Measurements from ENCODE around the gene PSTPIP2. TPM values are rescaled to one million over a fixed set of nuclear protein-coding genes. Genes with fewer than 3 reads are reported as not detected.
A peak's percentile ranks its signal among the peaks of the same experiment; 100 is the strongest.
"Not testable (repeated sequence)": the region's sequence is repeated elsewhere in the genome, so short reads cannot be mapped to it uniquely, and the experiment has no call there.

PSTPIP2 gene
- total RNA-seq, 1 donor from 2014 or later: 3.8 TPM

DNA sequence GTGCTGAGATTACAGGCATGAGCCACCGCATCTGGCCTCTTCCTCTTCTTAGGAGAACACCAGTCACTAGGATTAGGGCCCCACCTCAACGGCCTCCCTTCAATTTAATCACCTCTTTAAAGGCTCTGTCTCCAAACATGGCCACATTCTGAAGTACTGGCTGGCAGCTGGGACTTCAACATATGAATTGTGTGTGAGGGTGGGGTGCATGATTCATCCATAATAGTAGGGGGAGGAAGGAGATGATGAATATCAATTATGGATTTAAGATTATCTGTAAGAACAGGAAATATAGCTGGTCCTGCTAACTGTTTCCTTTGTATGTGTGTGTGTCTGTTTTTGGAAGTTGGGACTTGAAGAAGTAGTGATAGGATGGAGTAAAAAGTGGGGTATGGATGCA, 90.2 kb downstream of the PSTPIP2 start:
- DNase-seq: no peak

DNA sequence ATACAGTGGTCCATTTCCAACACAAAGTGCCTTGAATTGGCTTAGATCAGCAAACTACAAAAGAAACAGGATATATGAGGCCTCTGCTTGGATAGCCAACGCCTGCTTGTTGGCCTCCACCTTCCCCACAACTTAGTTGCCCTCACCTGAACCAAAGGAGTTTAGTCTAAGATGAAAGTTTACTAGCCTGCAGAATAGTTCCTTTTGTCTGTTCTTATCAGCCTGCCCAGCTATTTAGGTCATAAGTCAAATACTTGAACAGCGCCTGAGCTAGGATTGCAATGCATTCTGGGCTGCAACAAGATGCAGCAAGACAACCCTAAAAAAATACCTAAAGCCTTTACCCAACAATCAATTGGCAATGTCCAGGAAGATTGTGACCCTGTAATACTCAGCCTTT, 91.8 kb downstream of the PSTPIP2 start:
- no peak for DNase-seq

DNA sequence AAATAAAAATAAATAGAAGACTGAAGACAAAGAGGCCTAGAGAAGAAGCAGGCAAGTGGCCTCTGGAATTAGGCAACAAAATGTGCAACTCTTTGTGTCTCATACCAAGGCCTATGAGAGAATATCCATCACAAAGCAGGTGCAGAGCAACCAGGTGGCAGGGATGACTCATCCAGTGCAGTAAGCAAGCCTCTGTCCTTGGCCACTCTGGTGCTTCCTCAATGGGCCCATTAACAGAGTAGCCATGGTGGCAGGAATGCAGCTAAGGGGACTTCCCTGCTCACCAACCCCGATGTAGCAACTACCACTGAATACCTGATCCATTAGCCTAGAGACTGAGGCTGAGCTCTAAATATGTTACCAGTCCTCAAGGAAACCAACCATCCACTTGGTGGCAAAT, 94.0 kb downstream of the PSTPIP2 start:
- no peak for DNase-seq

DNA sequence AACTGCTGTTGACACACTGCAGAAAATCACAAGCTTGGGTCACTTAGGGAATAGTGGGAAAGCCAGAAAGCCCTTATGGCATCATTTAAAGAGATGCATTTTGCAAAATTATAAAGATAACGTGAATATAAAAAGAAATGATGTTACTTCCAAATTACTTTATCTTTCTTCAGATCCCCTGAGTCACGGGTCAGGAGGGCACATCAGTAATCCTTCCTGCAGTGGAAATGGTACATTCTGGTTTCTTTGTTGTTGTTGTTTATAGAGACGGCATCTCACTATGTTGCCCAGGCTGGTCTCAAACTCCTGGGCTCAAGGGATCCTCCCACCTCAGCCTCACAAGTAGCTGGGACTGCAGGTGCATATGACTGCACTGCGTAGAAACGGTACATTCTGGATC, 95.1 kb downstream of the PSTPIP2 start:
- DNase-seq: no peak

DNA sequence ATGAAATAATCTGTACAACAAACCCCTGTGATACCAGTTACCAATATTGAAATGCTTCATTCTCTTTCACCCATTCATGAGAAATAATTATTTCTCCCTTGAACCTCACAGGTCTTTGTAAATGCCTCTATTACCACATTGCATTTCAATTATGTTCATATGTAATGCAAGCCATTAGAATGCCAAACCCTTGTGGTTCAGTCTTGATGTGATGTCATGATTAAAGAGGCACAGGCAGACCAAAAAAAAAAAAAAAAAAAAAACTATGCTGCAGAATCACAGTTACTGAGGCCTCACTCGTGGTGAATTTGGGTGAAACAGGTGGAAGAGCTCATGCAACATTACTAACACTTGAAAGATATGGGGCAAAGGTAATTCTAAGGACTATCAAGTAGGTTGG, 95.5 kb downstream of the PSTPIP2 start:
- DNase-seq: no peak

DNA sequence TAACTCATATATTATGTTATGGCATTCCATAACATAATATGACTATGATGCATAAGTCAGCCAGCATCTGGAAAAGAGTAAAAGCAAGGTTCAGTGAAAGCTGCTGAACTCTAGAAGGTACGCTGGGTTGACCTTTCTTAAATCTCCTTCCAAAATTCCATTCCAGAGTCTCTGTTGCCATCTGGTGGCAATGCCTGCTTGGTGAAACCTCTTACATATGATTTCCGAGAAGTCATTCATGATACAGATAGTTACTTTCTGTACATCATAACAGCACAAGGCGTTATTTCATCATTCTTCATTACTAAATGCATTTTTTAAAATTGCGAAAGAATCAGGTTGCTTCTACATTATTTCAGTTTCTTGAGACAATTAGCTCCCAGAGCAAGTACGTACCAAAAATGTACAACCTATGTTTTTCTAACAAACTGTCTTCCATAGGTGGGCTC, 97.9 kb downstream of the PSTPIP2 start:
- peak; percentile 79 for DNase-seq

DNA sequence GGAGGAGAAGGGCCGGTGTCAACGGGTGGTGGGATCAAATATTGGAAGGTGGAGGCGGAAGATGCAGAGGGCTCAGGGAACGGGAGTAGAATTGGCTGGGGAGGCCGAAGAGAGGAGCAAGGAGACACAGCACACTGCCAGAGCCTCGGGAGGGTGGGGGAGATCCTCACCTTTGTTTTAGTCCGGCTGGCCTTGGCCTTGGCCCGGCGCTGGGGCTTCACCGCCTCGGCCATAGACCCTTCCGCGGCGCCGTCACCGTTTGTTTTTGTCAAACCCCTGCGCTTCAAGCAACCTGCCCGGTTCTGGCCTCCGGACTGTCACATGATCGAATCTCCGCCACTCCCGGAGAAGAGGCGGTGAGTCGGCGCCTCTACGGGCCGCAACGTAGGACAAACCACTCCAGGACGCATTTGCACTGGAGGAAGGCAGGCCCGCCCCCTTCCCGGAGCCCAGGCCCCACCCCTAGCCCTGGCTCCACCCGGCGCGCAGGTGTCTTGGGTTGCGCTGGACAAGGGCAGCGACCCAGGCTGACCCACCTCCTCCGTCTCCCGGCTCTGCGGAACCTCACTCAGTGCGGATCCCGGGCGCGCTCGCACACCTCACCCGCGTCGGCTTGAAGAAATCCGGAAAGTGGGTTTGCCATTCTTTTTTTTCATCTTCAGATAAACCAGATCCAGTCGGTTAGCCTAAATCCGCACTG, 104.9 kb downstream of the PSTPIP2 start, which contains the start of gene EPG5:
Gene EPG5 (minus strand): TSS at position 323 of the 700 bp plus-strand sequence. CDS start 90 bp downstream, at position 233.
- DNase-seq: peak; percentile 98

DNA sequence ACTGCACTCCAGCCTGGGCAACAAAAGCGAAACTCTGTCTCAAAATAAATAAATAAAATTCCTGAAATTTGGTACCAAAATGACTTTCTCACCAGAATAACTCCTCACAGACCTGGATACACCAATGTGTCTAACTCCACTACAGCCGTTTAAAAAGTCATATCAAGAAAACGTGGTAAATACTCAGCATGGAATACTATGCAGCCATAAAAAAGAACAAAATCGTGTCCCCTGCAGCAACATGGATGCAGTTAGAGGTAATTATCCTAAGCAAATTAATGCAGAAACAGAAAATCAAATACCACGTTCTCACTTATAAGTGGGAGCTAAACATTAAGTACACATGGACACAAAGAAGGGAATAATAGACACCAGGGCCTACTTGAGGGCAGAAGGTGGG, 107.1 kb downstream of the PSTPIP2 start:
- not testable (repeated sequence) for DNase-seq

DNA sequence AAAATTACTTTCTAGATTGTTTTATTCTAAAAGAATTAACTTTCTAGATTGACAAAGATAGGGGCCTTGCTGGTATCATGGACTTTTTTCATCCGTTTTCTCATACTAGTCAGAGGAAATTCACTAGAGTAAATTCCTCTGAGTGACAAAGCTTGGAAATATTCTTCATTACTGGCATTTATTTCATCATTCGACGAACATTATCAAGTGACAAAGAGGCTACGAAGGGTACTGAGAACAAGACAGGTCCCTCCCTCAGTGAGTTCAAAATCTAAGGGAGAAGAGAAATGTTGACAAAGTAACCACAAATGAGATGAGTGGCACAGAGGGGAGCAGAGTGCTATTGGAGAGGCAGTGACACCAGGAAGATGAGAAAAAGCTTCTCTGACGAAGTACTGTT, 109.2 kb downstream of the PSTPIP2 start:
- no peak for DNase-seq

DNA sequence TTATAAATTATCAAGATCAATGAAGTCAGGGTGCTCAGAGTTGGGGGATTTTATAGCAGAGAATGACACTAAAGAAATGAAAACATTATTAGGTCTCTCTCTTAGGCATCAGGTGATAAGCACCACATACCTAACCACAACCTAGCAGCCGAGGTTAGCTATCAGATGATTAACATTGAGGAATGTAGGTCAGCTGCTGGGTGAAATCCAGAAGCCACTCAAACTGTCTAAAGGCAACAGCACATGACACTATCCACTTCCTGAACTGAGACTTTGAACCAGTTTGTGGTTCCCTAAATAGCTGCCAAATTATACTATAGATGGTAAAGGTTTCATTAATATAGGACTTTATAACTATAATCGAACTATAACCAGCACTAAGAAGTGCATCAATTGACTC, 109.6 kb downstream of the PSTPIP2 start:
- DNase-seq: no peak

DNA sequence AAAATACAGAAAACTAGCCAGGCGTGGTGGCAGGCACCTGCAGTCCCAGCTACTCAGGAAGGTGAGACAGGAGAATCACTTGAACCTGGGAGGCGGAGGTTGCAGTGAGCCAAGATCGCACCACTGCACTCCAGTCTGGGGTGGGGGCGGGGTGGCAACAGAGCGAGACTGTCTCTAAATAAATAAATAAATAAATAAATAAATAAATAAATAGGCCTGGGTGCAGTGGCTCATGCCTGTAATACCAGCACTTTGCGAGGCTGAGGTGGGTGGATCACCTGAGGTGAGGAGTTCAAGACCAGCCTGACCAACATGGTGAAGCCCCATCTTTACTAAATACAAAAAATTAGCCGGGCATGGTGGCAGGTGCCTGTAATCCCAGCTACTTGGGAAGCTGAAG, 112.6 kb downstream of the PSTPIP2 start:
- DNase-seq: not testable (repeated sequence)

DNA sequence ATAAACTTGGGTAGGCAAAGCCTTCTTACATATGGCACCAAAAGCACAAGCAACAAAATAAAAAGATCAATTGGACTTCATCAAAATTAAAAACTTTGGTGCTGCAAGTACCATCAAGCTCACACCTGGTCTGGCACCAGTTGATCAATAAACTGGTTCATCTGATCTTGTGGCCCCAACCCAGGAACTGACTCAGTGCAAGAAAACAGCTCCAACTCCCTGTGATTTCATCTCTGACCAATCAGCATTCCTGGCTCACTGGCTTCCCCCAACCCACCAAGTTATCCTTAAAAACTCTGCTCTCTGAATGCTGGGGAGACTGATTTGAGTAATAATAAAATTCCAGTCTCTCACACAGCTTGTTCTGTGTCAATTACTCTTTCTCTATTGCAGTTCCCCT, 113.3 kb downstream of the PSTPIP2 start:
- no peak for DNase-seq

DNA sequence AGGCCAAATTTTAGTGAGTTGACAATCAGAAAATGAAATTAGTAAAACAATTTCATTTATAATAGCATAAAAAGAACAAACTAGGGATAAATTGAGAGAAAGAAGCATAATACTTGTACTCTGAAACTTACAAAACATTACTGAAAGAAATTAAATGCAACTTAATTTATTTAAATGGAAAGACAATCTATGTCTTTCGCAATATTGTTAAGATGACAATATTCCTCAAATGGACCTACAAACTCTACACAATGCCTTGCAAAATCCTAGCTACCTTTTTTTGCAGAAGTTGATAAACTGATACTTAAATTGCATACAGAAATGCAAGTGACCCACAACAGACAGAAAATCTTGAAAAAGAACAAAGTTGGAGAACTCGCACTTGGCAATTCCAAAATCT, 114.0 kb downstream of the PSTPIP2 start:
- DNase-seq: no peak

DNA sequence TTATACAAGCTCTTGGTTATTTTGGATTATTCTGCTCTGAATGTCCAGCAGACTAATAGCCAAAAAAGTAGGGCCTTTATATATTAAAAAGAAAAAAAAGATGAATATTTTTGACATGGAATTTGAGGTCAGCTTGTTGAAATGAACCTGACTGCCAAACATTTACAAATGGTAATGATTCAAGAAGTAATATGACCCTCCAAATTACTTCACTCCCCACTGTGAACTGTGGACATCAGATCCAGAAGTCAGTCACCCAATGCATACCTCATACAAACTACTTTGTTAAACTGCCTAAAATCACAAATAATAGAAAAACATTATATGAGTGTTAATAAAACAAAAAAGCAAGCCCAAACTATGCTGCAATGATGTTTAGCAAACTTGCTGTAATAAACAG, 115.0 kb downstream of the PSTPIP2 start:
- no peak for DNase-seq

DNA sequence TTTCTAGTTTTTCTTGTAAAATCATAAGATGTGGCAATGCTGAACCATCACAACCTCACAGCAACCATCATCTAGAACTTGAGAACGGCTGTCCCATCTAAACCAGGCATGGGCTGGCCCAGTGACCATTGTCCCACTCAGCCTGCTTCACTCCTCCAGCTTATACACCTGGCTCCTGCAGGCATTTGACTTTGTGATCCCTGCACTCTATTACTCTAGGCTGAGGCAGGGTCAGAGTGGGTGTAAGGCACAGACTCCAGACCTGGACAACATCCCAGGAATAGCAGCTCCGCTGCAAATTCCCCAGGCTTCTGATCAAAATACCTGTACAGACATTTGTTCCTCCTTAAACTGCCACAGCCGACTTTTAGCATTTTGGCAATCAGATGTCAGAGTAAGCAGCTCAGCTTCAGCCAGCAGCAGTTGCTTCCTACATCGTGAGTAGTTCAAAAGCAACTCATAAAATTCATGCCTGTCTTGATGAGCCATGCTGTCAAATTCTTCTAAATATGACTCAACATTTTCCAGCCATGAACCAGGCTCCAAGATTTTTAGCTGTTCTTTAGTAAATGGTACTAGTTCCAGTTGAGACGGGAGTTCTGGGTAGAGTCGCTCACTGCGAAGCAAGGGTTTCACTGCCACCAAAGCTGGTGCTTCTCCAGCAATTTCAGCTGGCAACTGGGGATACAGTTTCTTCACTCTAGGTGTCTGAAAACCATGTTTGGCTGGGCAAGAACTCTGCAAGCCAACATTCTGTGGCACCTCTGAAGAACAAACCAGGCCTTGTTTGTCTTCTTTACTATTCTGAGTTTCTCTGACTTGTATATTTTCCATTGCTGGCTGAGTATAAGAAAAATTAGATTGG, 117.8 kb downstream of the PSTPIP2 start:
- no peak for DNase-seq

DNA sequence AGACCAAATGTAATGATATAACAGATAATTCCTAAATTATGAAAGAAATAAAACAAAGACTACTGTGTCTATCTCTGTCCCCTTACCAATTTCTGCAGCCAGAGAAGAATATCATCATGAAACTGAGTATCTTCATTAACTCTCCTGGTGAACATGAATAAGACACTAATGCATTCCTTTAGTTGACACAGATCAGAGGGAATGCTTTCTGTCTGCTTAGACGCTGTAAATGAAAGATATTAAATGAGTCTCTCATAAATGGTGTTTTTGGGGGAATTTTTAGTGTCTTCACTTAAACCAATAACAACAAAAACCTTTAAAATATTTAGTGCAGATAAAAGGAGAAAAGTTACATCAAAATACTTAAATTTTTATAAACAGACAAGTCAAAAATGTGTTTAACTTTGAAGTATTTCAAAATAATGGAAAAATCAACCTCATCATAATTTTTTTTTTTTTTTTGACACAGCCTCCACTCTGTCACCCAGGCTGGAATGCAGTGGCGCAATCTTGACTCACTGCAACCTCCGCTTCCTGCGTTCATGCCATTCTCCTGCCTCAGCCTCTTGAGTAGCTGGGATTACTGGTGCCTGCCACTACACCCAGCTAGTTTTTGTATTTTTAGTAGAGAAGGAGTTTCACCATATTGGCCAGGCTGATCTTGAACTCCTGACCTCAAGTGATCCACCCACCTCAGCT, 120.9 kb downstream of the PSTPIP2 start:
- no peak for DNase-seq

DNA sequence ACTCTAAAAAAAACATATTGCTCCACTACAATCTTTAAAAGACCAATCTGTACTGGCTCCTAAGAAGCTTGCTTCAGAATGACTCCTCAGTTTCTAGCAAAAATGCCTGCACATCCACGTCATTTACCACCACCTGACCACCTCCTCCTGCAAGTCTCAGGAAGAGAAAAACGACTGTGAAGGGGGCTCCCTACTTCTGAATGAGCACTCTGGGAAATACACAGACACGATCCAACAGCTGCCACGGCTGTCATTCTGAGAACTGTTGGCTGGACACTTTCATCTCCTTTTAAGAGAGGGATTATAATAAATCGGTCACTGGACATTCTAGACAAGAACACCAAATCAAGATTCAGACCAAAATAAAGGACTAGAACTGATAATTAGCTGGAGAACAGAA, 126.4 kb downstream of the PSTPIP2 start:
- peak; percentile 43 for DNase-seq

DNA sequence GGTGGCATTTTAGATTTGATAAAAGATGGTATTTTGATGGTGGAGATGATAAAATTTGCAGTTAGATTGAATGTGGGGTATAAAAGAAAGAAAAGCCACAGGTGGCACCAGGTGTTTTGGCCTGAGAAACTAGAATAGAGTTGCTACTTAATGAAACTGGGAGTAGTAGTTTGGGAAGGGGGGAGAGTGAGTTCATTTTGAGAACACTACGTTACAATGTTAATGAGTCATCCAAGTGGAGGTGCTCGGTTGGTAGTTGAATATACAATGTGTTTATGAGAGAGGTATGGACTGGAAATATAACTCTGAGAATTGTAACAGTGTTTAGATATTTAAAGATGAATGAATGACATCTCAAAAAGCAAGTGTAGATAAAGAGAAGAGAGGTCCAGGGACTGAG, 131.3 kb downstream of the PSTPIP2 start:
- DNase-seq: no peak

DNA sequence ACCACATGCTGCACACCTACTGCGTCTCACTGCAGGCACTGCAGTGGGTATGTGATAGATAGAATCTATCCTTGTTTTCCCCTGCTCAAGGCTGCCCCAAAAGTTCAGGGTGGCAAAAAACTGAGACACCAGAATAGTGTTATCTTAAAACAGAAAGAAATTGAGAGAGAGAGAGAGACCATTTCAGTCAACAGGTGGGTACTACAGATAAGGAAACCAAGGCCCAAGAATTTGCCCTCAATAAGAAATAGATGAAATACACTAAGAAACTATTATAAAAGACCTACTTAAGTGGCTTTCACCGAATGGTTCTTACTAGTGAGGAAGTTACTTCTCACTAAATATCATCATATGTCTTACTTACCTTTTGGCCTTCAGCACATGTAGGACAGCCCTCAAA, 132.8 kb downstream of the PSTPIP2 start:
- no peak for DNase-seq

DNA sequence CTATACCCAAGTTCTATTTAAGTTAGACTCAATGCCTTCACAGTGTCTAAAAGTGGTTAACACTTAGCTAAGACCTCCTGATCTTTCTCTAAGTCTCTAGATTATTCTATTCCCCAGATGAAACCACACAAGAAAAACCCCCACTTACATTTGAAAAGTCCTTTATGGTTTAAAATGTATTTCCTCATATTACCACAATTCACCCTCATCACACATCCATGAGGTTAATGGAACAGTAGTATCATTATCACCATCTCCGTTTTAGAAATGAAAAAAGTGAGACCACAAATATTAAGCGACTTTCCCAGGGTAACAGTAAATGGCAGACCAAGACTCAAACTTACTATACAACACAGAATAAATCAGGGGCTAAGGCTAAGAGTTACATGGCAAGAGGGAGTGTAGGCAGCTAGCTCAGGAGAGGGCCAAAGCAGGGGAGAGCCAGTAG, 133.5 kb downstream of the PSTPIP2 start:
- no peak for DNase-seq

DNA sequence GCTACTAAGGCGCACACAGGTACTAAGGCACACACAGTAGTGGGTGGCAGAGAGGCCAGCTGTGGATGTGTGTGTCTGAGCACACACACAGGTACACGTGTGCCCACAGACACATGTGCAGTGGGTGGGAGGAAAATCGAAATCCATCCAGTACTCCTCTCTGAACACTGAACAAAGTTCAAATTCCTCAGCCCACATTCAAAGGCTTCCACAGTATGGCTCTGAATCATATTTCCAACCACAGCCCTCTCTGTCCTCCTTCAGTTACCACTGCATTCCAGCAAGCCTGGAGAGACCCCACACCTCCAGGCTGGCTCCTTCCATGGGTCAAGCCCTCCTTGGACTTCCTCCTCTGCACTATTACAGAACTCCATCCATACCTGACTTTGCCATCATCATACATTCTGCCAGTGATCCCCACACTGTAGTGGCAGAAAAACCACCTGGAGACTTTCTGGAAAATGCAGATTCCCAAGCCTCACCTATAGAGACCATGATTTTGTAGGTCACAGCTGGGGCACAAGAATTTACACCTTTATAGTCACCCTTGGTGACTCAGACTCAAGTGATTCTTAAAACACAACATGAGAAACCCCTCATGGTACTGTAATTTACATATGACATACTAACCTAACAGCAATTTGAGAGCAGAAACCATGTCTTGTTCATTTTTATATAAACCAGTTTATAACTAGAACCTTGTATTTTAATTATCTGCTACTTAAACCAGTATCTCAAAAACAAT, 136.3 kb downstream of the PSTPIP2 start:
- no peak for DNase-seq
